Measurements from ENCODE around the gene HLA-DQB1.

HLA-DQB1 gene

GRCh38 chr6:32613475-32613874 is 53.0 kb downstream of the HLA-DQB1 start:
- DNase-seq (ENCODE audit: low spot score) = no peak

GRCh38 chr6:32610682-32611296 is 55.7 kb downstream of the HLA-DQB1 start:
- Histone ChIP-seq H3K4me3 (no peak overlapping the region), H3K27ac (no peak overlapping the region)
- no peak for DNase-seq (ENCODE audit: low spot score)
- TF ChIP-seq CTCF (IDR thresholded peaks at IDR 0.05) = no peak

More at GRCh38 chr6:32613475-32613874, 53.0 kb downstream of the HLA-DQB1 start:
- no peak for TF ChIP-seq CTCF (IDR thresholded peaks at IDR 0.05)
- Histone ChIP-seq H3K4me3 (no peak overlapping the region), H3K27ac (no peak overlapping the region)

- DNase-seq (ENCODE audit: low spot score) = peak; percentile 70
- TF ChIP-seq CTCF (IDR thresholded peaks at IDR 0.05) = no peak
- Histone ChIP-seq H3K4me3 (peak overlapping the region; percentile 38), H3K27ac (peak overlapping the region in 1 of 2 donors; percentile 37)
Measured at GRCh38 chr6:32609731-32610640, 56.5 kb downstream of the HLA-DQB1 start.

Measured in coronary artery (tissue), 2 donors.